NCI-H1092 treated with DMSO at 0.1 percent for 48 hours (cell line): ENCODE measurements around the gene RAB34.

ENCODE experiments used
- DNase-seq: peaks from one replicate; lab custom pipeline; 2025; lab: John Stamatoyannopoulos, UW

The RAB34 gene

GRCh38 chr17:28717578-28718332 lies at the start of gene RAB34:
Gene RAB34, minus strand, starts transcription at chr17:28717868. Its CDS starts 602 bp downstream, at chr17:28717266.
- no peak for DNase-seq

DNA sequence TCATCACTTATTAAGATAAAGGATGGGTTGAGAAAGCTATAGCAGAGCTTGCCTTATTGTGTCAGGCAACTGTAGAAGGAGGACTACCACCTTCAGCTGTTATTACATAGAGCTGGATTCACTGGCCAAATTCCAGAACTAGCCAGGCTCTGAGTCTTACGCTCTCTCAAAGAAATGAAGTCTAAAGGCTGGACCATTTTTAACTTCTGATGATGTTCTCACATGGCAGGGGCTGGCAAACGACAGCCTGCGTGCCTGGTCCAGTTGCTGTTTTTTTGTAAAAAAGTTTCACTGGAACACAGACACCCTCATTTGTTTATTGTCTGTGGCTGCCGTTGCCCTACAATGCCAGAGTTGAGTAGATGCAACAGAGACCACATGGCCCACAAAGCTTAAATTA lies 47.4 kb upstream of the RAB34 start:
- DNase-seq: no peak

GRCh38 chr17:28763804-28764266 lies 46.2 kb upstream of the RAB34 start:
- DNase-seq: peak; percentile 51

GRCh38 chr17:28763137-28763799 lies 45.6 kb upstream of the RAB34 start:
- no peak for DNase-seq

GRCh38 chr17:28760601-28761562 lies 43.2 kb upstream of the RAB34 start:
- peak; percentile 93 for DNase-seq

GRCh38 chr17:28759256-28759865 lies 41.7 kb upstream of the RAB34 start:
- DNase-seq: no peak

DNA sequence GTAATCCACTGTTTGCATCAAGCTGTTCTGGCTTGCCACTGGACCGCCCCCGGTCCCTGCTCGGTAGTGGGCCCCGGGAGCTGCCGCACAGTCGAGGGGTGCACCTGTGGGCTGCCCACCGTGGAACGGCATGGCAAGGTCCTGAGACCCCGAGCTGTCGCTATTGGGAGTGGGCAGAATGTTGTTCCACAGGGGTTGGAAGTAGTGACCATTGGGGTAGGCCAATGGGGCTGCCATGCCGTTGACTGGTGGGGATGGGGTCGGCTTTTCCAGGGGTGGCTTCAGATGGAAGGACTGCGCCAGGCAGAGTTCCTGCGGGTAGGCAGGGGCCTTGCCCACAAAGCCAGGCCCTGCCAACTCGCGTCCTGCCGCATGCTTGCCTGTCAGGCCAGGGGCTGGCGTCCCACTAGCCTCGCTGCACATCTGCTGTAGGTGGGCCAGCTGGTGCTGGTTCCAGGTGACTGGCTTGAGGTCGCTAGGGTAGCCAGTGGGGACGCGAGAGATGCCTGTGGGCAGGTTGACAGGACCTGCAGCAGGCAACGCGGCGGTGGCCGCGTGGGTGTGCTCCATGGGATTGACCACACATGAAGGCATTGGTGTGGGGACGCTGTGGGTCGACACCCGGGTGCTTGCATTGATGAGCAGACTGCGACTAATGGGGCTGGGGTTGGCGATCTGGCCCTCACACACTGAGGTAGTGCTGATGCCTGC lies 40.9 kb upstream of the RAB34 start:
- DNase-seq: no peak

- no peak for DNase-seq
These were observed 38.6 kb upstream of the RAB34 start for GRCh38 chr17:28756049-28756804.

DNA sequence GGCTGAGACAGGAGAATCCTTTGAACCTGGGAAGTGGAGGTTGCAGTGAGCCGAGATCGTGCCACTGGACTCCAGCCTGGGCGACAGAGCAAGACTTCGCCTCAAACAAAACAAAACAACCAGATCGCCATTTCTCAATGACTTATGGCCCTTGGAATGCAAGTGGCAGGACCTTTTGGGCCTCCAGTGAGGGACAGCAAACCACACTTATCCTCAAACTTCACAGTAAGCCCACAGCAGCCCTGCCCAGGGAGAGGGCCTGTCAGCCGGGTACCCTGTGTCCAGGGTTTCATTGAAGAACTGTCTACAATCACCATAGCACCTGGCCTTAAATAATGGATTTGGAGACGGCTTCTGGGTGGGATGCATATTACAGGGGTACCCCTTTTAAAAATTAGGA lies 37.8 kb upstream of the RAB34 start:
- DNase-seq: no peak

- DNase-seq: no peak
These were observed 34.1 kb upstream of the RAB34 start for GRCh38 chr17:28751600-28752366.

DNA sequence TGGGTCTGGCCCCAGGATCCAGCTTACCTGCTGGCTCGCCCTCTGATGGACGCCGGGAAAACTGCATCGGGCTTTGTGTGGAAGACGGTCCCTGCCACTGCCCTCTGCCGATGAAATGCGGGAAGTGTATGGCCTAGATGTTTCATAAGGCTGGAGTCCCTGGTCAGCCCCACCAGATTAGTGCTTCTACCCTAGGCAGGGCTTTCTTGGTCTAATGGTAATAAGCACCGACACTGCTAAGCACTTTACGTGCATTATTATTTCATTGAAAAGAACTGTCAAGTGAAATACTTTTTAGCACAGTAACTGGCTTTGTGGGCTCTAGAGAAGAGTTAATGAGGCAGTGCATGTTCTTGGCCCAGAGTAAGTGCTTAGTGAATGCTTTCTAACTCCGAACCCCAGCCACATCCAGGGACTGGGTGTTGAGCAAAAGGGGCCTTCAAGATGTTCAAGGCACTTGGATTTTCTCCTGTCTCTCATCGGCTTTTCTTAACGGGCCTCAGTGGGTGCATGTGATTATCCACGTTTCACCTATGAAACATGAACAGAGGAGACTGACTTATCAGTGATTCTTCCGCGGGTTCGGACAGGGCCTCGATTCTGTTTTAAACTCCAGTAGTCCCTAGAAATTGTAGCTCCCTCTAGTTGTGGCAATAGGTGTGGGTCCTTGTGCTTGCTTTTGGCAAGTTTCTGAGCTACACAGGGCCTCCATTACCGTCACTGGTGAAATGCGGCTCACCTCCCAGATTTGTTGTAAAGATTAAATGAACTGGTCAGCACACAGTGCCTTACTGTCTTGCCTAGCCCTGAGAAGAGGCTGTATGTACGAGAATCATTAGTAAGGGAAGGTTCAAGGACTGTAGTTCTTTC lies 32.7 kb upstream of the RAB34 start:
- peak; percentile 81 for DNase-seq

GRCh38 chr17:28749516-28750177 lies 32.0 kb upstream of the RAB34 start:
- no peak for DNase-seq

GRCh38 chr17:28748852-28749515 lies 31.3 kb upstream of the RAB34 start:
- no peak for DNase-seq

- no peak for DNase-seq
These were observed 30.4 kb upstream of the RAB34 start for GRCh38 chr17:28747801-28748750.

GRCh38 chr17:28747051-28747691 lies 29.5 kb upstream of the RAB34 start:
- DNase-seq: peak; percentile 59

- peak; percentile 69 for DNase-seq
These were observed 29.0 kb upstream of the RAB34 start for GRCh38 chr17:28746611-28747050.
